Mesenchymal stem cell (in vitro differentiated cells and primary cell): Measurements from ENCODE around the gene FOXN4.

ENCODE experiments used
- DNase-seq: peaks from one replicate; pipeline ENCODE4 v3.0.0-alpha.2; 2013
- H2AFZ ChIP-seq: one replicate; pipeline ENCODE4 v1.6.1; 2013; ENCODE audit warnings: low read depth, mild to moderate bottlenecking, control low read depth, inconsistent platforms, low read length, moderate library complexity
- H2AK5ac ChIP-seq: 2 replicates; pipeline ENCODE4 v1.6.1; 2013; ENCODE audit warnings: low read length, moderate library complexity, mild to moderate bottlenecking, inconsistent platforms; ENCODE audit not compliant: severe bottlenecking
- H2BK120ac ChIP-seq: one replicate; pipeline ENCODE4 v1.6.1; 2013; ENCODE audit warnings: low read depth, mild to moderate bottlenecking, inconsistent platforms, low read length, moderate library complexity
- H2BK12ac ChIP-seq, 2 experiments: one replicate each; pipeline ENCODE4 v1.6.1; 2013; ENCODE audit warnings: inconsistent platforms in 2 of 2, low read length in 2 of 2, mild to moderate bottlenecking in 2 of 2, moderate library complexity in 2 of 2, control low read depth in 1 of 2
- H2BK15ac ChIP-seq: one replicate; pipeline ENCODE4 v1.6.1; 2013; ENCODE audit warnings: mild to moderate bottlenecking, low read depth, inconsistent platforms; ENCODE audit not compliant: poor library complexity, severe bottlenecking
- H2BK5ac ChIP-seq: 2 replicates; pipeline ENCODE4 v1.6.1; 2013; ENCODE audit warnings: low read depth, mild to moderate bottlenecking, low read length, control low read depth, inconsistent platforms; ENCODE audit not compliant: poor library complexity, severe bottlenecking
- H3K14ac ChIP-seq, 2 experiments: one replicate each; pipeline ENCODE4 v1.6.1; 2013; ENCODE audit warnings: inconsistent platforms in 2 of 2, low read length in 2 of 2, control low read depth in 1 of 2, mild to moderate bottlenecking in 1 of 2, moderate library complexity in 1 of 2
- H3K18ac ChIP-seq, 2 experiments: one replicate each; pipeline ENCODE4 v1.6.1; 2013; ENCODE audit warnings: inconsistent platforms in 2 of 2, low read length in 2 of 2, control low read depth in 1 of 2, low read depth in 1 of 2, mild to moderate bottlenecking in 1 of 2
- H3K23ac ChIP-seq, 2 experiments: one replicate each; pipeline ENCODE4 v1.6.1; 2013; ENCODE audit warnings: inconsistent platforms in 2 of 2, low read length in 2 of 2, mild to moderate bottlenecking in 2 of 2, moderate library complexity in 2 of 2, control low read depth in 1 of 2
- H3K27ac ChIP-seq: 2 replicates; pipeline ENCODE4 v1.5.1; 2013; ENCODE audit warnings: mild to moderate bottlenecking, moderate library complexity, low read length, control low read depth, inconsistent platforms; ENCODE audit not compliant: poor library complexity, severe bottlenecking
- H3K27me3 ChIP-seq, 2 experiments: 2 replicates each; pipeline versions ENCODE4 v1.6.1 to v1.7.0; 2013; ENCODE audit warnings: low read length in 2 of 2, mild to moderate bottlenecking in 2 of 2, moderate library complexity in 2 of 2, control low read depth in 1 of 2, inconsistent platforms in 1 of 2; ENCODE audit not compliant: control insufficient read depth in 1 of 2, insufficient read depth in 1 of 2
- H3K36me3 ChIP-seq, 2 experiments: 2 replicates each; pipeline versions ENCODE4 v1.6.1 to v1.7.0; 2013; ENCODE audit warnings: low read length in 2 of 2, control low read depth in 1 of 2, inconsistent platforms in 1 of 2, low read depth in 1 of 2, mild to moderate bottlenecking in 1 of 2; ENCODE audit not compliant: insufficient read depth in 2 of 2, control insufficient read depth in 1 of 2
- H3K4ac ChIP-seq, 2 experiments: one replicate each; pipeline ENCODE4 v1.6.1; 2013; ENCODE audit warnings: inconsistent platforms in 2 of 2, low read length in 2 of 2, mild to moderate bottlenecking in 2 of 2, moderate library complexity in 2 of 2, control low read depth in 1 of 2, low read depth in 1 of 2
- H3K4me1 ChIP-seq: 2 replicates; pipeline ENCODE4 v1.6.1; 2013; ENCODE audit warnings: low read depth, low read length, control low read depth; ENCODE audit not compliant: control insufficient read depth, insufficient read depth
- H3K4me2 ChIP-seq: 2 replicates; pipeline ENCODE4 v1.6.1; 2013; ENCODE audit warnings: low read length, mild to moderate bottlenecking, inconsistent platforms; ENCODE audit not compliant: poor library complexity, severe bottlenecking
- H3K4me3 ChIP-seq, 2 experiments: 2 replicates each; pipeline versions ENCODE4 v1.5.1 to v1.7.0; 2013; ENCODE audit warnings: low read length in 2 of 2, mild to moderate bottlenecking in 2 of 2, control low read depth in 1 of 2, low read depth in 1 of 2; ENCODE audit not compliant: insufficient read depth in 1 of 2
- H3K79me1 ChIP-seq: replicated peaks from 2 replicates; pipeline ENCODE4 v1.6.1; 2013; ENCODE audit warnings: mild to moderate bottlenecking, control low read depth, low read length, inconsistent platforms; ENCODE audit not compliant: poor library complexity, severe bottlenecking
- H3K9ac ChIP-seq: 2 replicates; pipeline ENCODE4 v1.7.0; 2013; ENCODE audit warnings: mild to moderate bottlenecking, low read length, moderate library complexity
- H3K9me3 ChIP-seq: 2 replicates; pipeline ENCODE4 v1.7.0; 2013; ENCODE audit warnings: mild to moderate bottlenecking, low read length; ENCODE audit not compliant: control insufficient read depth
- H4K8ac ChIP-seq: one replicate; pipeline ENCODE4 v1.6.1; 2013; ENCODE audit warnings: inconsistent platforms, mild to moderate bottlenecking, low read length, moderate library complexity
- H4K91ac ChIP-seq: one replicate; pipeline ENCODE4 v1.6.1; 2013; ENCODE audit warnings: mild to moderate bottlenecking, low read length, inconsistent platforms
- WGBS: methylation state at CpG from one replicate; pipeline ENCODE4 v1.1.7; 2013; ENCODE audit warnings: mixed read lengths; 5-methylcytosine and 5-hydroxymethylcytosine counted together

Gene FOXN4

GRCh38 chr12:109331301-109331952 lies 22.3 kb upstream of the FOXN4 start:
- WGBS = 64% methylated on average over 6 of the region's 7 CpGs
- peaks cover 7 to 38% of the 10 kb centered on the region in 2 experiments for H3K27me3 ChIP-seq

GRCh38 chr12:109330282-109331230 lies 21.5 kb upstream of the FOXN4 start:
- H3K18ac ChIP-seq = no peak overlapping the region
- 83% methylated on average over 12 of the region's 16 CpGs for WGBS
- H2BK120ac ChIP-seq = no peak overlapping the region
- H4K91ac ChIP-seq = no peak overlapping the region
- H2AFZ ChIP-seq = no peak overlapping the region
- H3K9me3 ChIP-seq = no peaks in the 10 kb centered on the region
- no peak overlapping the region for H3K4ac ChIP-seq
- H3K14ac ChIP-seq = no peak overlapping the region
- H4K8ac ChIP-seq = no peak overlapping the region
- no peak overlapping the region for H3K4me2 ChIP-seq
- peaks cover 7 to 42% of the 10 kb centered on the region in 2 experiments for H3K27me3 ChIP-seq
- H2BK15ac ChIP-seq = no peak overlapping the region
- H3K4me3 ChIP-seq = no peak overlapping the region
- H3K23ac ChIP-seq = no peak overlapping the region
- H2BK12ac ChIP-seq = no peak overlapping the region
- H3K4me1 ChIP-seq = no peaks in the 10 kb centered on the region
- no peak for DNase-seq
- H3K36me3 ChIP-seq = no peaks in the 10 kb centered on the region
- H3K9ac ChIP-seq = no peak overlapping the region
- H2BK5ac ChIP-seq = no peak overlapping the region
- no peak overlapping the region for H3K27ac ChIP-seq
- H3K79me1 ChIP-seq = no peaks in the 10 kb centered on the region
- no peak overlapping the region for H2AK5ac ChIP-seq

More at GRCh38 chr12:109331301-109331952, 22.3 kb upstream of the FOXN4 start:
- H3K9me3 ChIP-seq = no peaks in the 10 kb centered on the region
- no peak overlapping the region for H2BK5ac ChIP-seq
- no peak overlapping the region for H3K4ac ChIP-seq
- H2AFZ ChIP-seq = no peak overlapping the region
- no peak overlapping the region for H2BK12ac ChIP-seq
- H4K8ac ChIP-seq = no peak overlapping the region
- no peak overlapping the region for H3K23ac ChIP-seq
- no peaks in the 10 kb centered on the region for H3K4me1 ChIP-seq
- H3K14ac ChIP-seq = no peak overlapping the region
- H3K36me3 ChIP-seq = no peaks in the 10 kb centered on the region
- no peaks in the 10 kb centered on the region for H3K79me1 ChIP-seq
- DNase-seq = no peak
- no peak overlapping the region for H4K91ac ChIP-seq
- H3K9ac ChIP-seq = no peak overlapping the region
- no peak overlapping the region for H3K4me2 ChIP-seq
- H3K18ac ChIP-seq = no peak overlapping the region
- no peak overlapping the region for H2BK120ac ChIP-seq
- H2BK15ac ChIP-seq = no peak overlapping the region
- H3K4me3 ChIP-seq = no peak overlapping the region
- H3K27ac ChIP-seq = no peak overlapping the region
- H2AK5ac ChIP-seq = no peak overlapping the region

GRCh38 chr12:109329686-109330085 lies 20.6 kb upstream of the FOXN4 start:
- Histone ChIP-seq H3K4me2 (no peak overlapping the region), H3K36me3 (no peaks in the 10 kb centered on the region), H3K14ac (no peak overlapping the region), H3K4me1 (no peaks in the 10 kb centered on the region), H2BK12ac (no peak overlapping the region), H3K4ac (no peak overlapping the region), H2BK15ac (no peak overlapping the region), H3K4me3 (no peak overlapping the region), H2AK5ac (no peak overlapping the region), H3K18ac (no peak overlapping the region), H4K91ac (no peak overlapping the region), H3K27ac (no peak overlapping the region), H2AFZ (no peak overlapping the region), H3K79me1 (no peaks in the 10 kb centered on the region), H3K27me3 (peaks cover 7 to 42% of the 10 kb centered on the region in 2 experiments), H4K8ac (no peak overlapping the region), H3K23ac (no peak overlapping the region), H3K9me3 (no peaks in the 10 kb centered on the region), H3K9ac (no peak overlapping the region), H2BK5ac (no peak overlapping the region), H2BK120ac (no peak overlapping the region)
- DNase-seq = no peak
- 67% methylated on average over 7 of the region's 7 CpGs for WGBS

- H3K79me1 ChIP-seq = no peaks in the 10 kb centered on the region
- no peaks in the 10 kb centered on the region for H3K4me1 ChIP-seq
- peaks cover 7 to 46% of the 10 kb centered on the region in 2 experiments for H3K27me3 ChIP-seq
- H3K4me3 ChIP-seq = no peak overlapping the region
- H2BK5ac ChIP-seq = no peak overlapping the region
- no peak overlapping the region for H2BK15ac ChIP-seq
- H3K9ac ChIP-seq = no peak overlapping the region
- no peak for DNase-seq
- no peak overlapping the region for H2AK5ac ChIP-seq
- H3K14ac ChIP-seq = no peak overlapping the region
- H3K27ac ChIP-seq = no peak overlapping the region
- H2BK12ac ChIP-seq = no peak overlapping the region
- H4K8ac ChIP-seq = no peak overlapping the region
- H2AFZ ChIP-seq = no peak overlapping the region
- H3K18ac ChIP-seq = no peak overlapping the region
- no peak overlapping the region for H3K4ac ChIP-seq
- no peaks in the 10 kb centered on the region for H3K9me3 ChIP-seq
- no peaks in the 10 kb centered on the region for H3K36me3 ChIP-seq
- WGBS = 60% methylated on average over 3 of the region's 3 CpGs
- no peak overlapping the region for H4K91ac ChIP-seq
- no peak overlapping the region for H3K4me2 ChIP-seq
- no peak overlapping the region for H2BK120ac ChIP-seq
- no peak overlapping the region for H3K23ac ChIP-seq
Measured at GRCh38 chr12:109329003-109329402, 19.9 kb upstream of the FOXN4 start.
